Right ventricle myocardium inferior (tissue), 1 donor: ENCODE results near the gene DENND4B. TPM values are rescaled to one million over a fixed set of nuclear protein-coding genes. Genes with fewer than 3 reads are reported as not detected.

Experiments used
- ATAC-seq: fragments of 200-7000 bp; cut with Tn5 transposase; one replicate; pipeline ENCODE4 v1.9.1; 2020; ENCODE audit warnings: mild to moderate bottlenecking, moderate library complexity
- DNase-seq: peaks from one replicate; pipeline ENCODE4 v3.0.0; 2021; ENCODE audit errors: missing footprints
- intact Hi-C: fragments of 100-400 bp; cut with DNase I; formaldehyde crosslinking; loops from one replicate; pipeline ENCODE4 v1.11.0; 2022
- total RNA-seq: library from RNA; stranded (reverse); fragmentation: NEBNext Ultra II Directional; extraction: Animal tissue kit (Norgen Biotek cat#: 25700); gene quantifications from one replicate; pipeline ENCODE4 v1.2.1, GENCODE V29; 2021
- donor health status: DM: no; HTN: yes; CAD: no; lungs with severe emphysema.

The DENND4B gene
- total RNA-seq, 1 donor from 2014 or later, result 51.6 TPM

DNA sequence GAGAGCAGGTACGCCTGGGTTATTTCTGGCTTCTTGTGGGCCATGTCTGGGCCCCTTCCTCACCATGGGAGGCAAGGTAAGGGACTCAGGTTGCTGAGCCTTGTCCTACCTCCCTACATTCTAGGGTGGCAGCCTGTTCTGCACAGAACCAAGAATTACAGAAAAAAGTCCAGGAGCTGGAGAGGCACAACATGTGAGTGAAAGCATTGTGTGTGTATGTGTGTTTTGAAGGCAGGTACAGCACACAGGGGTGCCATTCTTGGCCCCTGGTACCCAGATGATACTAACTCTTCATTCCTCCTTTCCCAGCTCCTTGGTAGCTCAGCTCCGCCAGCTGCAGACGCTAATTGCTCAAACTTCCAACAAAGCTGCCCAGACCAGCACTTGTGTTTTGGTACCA is 26.6 kb upstream of the DENND4B start:
- DNase-seq (no peak), ATAC-seq (no peak)
- intact Hi-C loops, result no loop called here

DNA sequence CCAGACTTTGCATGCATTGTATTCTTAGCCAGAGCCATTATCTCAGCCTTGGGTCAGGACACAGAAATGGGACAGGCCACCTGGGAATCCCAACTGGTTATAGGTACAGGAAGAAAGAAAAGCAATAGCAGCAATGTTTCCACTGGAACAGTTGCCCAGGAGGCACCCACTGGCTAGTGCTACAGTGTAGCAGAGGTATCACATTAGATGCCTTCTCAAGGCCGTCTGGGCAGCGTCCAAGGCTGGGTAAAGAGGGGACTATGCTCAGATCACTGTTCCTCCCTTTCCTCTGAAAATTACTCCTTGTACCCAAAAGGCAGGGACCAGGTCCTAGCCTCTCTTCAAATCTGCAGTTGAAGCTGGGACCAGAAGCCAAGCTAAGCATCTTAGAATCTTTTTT is 23.8 kb upstream of the DENND4B start:
- intact Hi-C loops, result no loop called here
- ATAC-seq (no peak), DNase-seq (no peak)

GRCh38 chr1:153968972-153969371 is 22.5 kb upstream of the DENND4B start:
- ATAC-seq (no peak), DNase-seq (no peak)
- intact Hi-C loops, result no loop called here

GRCh38 chr1:153968408-153968807 is 21.9 kb upstream of the DENND4B start:
- intact Hi-C loops, result no loop called here
- DNase-seq (no peak), ATAC-seq (no peak)

GRCh38 chr1:153968000-153968363 is 21.5 kb upstream of the DENND4B start:
- intact Hi-C loops, result loop anchor here (1.0 kb wide), 1 partner anchor 41 kb away; no protein-coding TSS in a partner anchor

DNA sequence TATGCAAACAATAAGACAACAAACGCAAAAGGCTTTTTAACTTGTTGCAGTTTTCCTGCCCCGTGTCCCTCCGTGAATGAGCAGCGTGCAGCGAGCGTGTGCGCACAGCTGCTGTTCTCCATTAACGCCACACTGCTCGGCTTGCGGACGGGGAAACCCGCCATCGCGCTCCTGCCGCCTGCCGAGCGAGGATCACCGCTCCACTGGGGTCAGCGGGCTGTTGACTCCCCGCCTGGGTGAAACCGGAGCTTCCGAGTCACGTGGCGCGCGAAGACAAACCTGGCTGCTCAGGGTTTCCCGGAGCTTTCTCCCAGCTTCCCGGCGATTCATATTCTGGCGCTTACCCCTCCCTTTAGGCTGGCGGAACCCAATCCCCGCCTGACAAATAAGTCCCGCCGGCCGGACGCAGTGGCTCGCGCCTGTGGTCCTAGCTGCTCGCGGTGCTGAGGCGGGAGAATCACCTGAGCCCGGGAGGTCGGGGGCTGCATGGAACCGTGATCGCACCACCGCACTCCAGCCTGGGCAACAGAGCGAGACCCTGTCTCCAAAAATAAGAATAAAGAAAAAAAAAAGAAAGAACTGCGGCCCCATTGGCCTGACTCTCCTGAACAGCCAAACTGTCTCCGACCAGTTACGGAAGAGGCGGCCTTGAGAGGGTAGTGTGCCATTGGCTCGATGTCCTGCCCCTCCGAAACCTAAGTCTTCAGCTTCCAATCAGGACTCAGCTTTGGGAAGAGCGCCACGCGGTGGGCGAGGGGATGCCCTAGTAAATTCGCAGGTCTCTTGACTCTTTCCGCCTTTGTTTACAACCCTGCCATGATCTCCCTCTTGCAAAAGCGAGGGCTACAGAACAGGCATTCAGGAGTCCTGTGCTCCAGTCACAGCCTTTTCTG is 20.8 kb upstream of the DENND4B start, which contains the start of gene CREB3L4:
Gene CREB3L4 (plus strand): TSS at position 796 of the 893 bp plus-strand sequence. CDS start 624 bp downstream, outside the sequence.
- intact Hi-C loops, result loop anchor here (1.0 kb wide), 1 partner anchor 40 kb away; no protein-coding TSS in a partner anchor
- peak; percentile 88 for ATAC-seq
- peak; percentile 95 for DNase-seq

More at GRCh38 chr1:153968000-153968363, 21.5 kb upstream of the DENND4B start:
- ATAC-seq (no peak), DNase-seq (no peak)

- intact Hi-C loops, result no loop called here
- peak; percentile 43 for DNase-seq
- no peak for ATAC-seq
Measured at GRCh38 chr1:153963850-153964331, 17.4 kb upstream of the DENND4B start.

DNA sequence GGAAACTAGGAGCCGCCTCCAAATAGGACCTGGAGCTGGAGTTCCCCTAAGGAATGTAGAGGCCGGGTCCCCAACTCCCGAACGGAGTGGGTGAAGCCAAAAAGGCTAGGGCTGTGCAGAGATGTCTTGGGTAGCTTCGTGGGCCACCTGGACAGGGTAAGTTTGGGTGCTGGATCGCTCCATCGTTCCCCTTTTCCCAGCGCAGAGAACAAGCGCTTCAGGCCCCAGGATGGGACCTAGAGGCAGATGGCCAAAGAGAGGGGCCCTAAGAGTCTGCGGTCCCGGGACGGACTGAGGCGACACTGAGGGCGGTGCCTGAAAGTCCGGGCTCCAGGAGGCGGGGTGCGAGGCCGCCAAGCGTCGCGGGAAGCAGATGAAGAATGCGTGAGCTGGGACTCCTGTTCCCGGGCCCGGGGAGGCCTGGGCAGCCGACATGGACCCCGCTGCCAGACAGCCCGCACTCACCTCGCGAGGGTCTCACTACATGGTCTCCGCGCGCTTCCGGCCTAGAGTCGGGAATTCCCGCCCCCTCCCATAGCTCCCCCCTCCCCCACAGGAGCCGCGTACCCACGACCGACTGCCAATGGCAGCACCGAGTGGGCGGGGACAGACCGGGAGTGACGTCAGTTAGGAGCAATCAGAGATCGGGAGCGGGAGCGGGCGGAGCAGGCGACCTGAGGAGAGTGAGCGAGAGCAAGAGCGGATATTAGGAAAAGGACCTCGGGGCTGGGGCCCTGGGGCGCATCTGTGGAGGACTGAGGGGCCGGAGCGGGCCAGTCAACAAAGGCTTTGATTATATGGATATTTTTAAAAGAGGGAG is 16.7 kb upstream of the DENND4B start, which contains the start of gene SLC39A1:
Gene SLC39A1 (minus strand): TSS at position 508 of the 820 bp plus-strand sequence. CDS start 822 bp downstream, outside the sequence.
- ATAC-seq, result peak; percentile 82
- DNase-seq, result peak; percentile 99
- intact Hi-C loops, result no loop called here

DNA sequence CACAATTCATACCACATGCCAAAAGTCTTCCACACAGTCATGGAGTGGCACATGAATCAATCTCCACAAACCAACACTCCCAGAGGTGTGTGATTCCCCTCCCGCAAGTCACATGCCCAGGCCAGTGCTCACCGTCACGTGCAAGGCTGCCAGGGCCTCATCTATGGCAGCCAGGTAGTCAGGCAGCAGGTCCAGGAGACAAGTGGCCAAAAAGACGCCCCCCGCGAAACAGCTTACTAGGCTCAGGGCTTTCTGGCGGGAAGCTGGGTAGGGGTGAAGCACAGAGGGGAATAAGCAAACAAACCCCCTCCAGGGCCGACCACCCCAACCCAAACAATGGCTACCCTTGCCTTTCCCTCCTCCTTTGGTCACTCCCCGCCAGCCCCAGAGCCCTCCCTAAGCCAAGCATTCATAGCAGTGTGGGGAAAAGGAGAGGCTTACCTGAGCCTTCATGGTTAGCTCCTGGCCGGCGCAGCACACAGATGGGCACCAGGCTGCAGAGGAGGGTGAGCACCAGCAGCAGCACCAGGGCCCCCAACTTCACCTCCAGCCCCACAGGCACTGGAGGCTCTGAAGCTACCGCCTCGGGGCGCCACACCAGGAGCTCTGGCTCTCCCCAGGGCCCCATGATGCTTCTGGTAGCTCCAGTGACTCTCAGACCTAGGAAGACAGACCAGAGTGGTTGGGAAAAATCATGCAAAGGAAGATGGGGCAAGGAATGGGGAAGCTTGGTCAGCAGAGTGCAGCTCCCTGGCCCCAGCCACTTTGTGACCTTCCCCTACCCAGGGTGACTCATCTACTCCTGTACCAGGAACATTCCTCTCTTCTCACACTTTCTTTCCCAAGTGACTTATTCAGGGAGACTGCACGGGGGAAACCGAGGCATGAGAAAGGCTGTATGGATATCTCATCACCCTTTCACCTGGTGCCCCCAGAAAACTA is 15.8 kb upstream of the DENND4B start:
- DNase-seq (peak; percentile 75), ATAC-seq (no peak)
- intact Hi-C loops, result no loop called here

GRCh38 chr1:153961421-153961820 is 14.9 kb upstream of the DENND4B start:
- ATAC-seq (no peak), DNase-seq (no peak)
- intact Hi-C loops, result no loop called here

GRCh38 chr1:153960206-153960605 is 13.7 kb upstream of the DENND4B start:
- DNase-seq (no peak), ATAC-seq (no peak)
- intact Hi-C loops, result no loop called here

GRCh38 chr1:153959454-153959853 is 12.9 kb upstream of the DENND4B start:
- intact Hi-C loops, result loop anchor here (5.0 kb wide), 1 partner anchor 162 kb away; no protein-coding TSS in a partner anchor
- ATAC-seq, result no peak
- DNase-seq, result no peak

DNA sequence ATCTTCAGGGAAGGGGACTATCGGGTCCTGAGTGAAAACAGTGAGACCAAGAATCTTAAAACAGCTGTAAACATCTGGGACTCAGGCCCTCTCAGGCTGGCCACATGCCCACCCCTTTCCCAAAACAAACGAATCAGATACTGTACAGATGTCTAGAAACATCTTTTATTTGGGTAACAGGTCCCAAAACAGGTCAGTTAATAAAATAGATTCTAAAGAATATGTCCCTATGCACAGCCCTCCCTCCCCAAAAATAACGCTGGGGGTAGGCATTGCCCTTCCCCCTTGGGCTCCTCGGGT is 12.4 kb upstream of the DENND4B start:
- no peak for DNase-seq

GRCh38 chr1:153958111-153958960 is 11.8 kb upstream of the DENND4B start, which contains the start of gene CRTC2:
CRTC2 (minus strand) TSS chr1:153958612; CDS start chr1:153958497, 115 bp downstream.
- intact Hi-C loops, result loop anchor here (5.0 kb wide), 1 partner anchor 161 kb away; no protein-coding TSS in a partner anchor
- ATAC-seq (peak; percentile 91), DNase-seq (peak; percentile 100)

More for the DNA sequence above, 12.4 kb upstream of the DENND4B start:
- no peak for ATAC-seq
- intact Hi-C loops, result loop anchor here (5.0 kb wide), 1 partner anchor 162 kb away; no protein-coding TSS in a partner anchor

DNA sequence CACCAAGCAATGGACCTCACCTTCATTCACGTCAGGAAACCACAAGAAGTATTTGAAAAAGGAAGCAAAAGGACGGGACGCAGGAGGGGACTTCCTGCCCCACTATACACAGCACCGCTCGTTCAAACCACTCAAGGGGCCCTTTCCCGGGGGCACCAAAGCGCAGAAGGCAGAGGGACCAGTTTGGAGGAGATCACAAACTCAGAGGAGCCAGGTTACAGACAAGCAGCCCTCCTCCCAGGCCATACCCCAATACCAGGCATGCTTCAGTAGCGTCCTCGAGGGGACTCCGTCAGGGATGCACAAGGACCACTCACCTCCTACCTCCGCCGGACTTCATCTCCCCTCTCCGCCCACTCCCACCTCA is 11.2 kb upstream of the DENND4B start:
- ATAC-seq, result no peak

DNA sequence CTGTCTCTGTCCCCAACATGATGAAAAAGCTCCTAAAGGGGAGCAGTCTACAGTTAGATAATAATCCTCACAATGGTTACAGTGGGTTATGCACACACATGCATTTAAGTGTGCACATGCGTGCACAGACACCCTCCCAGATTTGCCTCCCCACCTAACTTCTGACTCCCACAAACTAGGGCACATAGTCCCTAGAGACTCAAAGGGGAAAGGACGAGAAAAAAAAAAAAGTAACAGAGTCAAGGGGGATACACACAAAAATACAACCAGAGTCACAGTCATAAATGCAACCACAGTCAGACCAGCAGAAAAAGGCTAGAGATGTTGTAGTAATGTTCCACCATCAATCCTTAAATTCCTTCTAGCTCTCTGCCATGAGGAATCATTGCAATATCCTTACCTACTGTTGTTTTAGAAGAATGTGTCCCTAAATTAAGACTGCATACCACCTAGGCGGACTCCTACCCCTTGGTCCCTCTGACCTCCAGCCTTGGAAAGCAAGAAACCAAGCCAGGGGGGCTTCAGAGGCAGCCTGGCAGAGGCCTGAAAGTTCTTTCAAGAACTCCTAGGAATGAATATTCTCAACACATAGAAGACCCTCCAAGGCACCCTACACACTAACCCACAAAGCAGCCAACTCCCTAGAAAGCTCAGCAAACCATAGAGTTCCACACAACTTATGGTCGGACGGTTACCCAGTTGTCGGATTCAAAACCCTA is 10.6 kb upstream of the DENND4B start:
- ATAC-seq (no peak), DNase-seq (peak; percentile 11)
- intact Hi-C loops, result loop anchor here (5.0 kb wide), 1 partner anchor 160 kb away; no protein-coding TSS in a partner anchor

More for the DNA sequence above, 11.2 kb upstream of the DENND4B start:
- intact Hi-C loops, result loop anchor here (5.0 kb wide), 1 partner anchor 160 kb away; no protein-coding TSS in a partner anchor
- DNase-seq, result no peak
